Muscle layer of duodenum (tissue), 2 donors: ENCODE measurements around the gene PLA2G4D.

Experiments used
- H3K27ac ChIP-seq: one replicate; pipeline ENCODE4 v1.7.0; 2013; ENCODE audit warnings: mild to moderate bottlenecking, low read length
- H3K27me3 ChIP-seq: one replicate; pipeline ENCODE4 v1.7.0; 2013; ENCODE audit warnings: low read depth, mild to moderate bottlenecking, control low read depth, low read length
- H3K36me3 ChIP-seq, 2 donors: one replicate each; pipeline ENCODE4 v1.7.0; 2013; ENCODE audit warnings: low read length in 2 of 2, control low read depth in 1 of 2, mild to moderate bottlenecking in 1 of 2; ENCODE audit not compliant: insufficient read depth in 2 of 2, control insufficient read depth in 1 of 2
- H3K4me1 ChIP-seq, 2 donors: one replicate each; pipeline ENCODE4 v1.7.0; 2013; ENCODE audit warnings: low read length in 2 of 2, mild to moderate bottlenecking in 2 of 2, control low read depth in 1 of 2, moderate library complexity in 1 of 2; ENCODE audit not compliant: insufficient read depth in 2 of 2, control insufficient read depth in 1 of 2
- H3K4me3 ChIP-seq, 2 donors: one replicate each; pipeline ENCODE4 v1.7.0; 2013; ENCODE audit warnings: low read length in 2 of 2, low read depth in 1 of 2, mild to moderate bottlenecking in 1 of 2
- H3K9me3 ChIP-seq, 2 donors: one replicate each; pipeline ENCODE4 v1.7.0; 2013; ENCODE audit warnings: low read length in 2 of 2, control low read depth in 1 of 2, mild to moderate bottlenecking in 1 of 2; ENCODE audit not compliant: control insufficient read depth in 1 of 2
- donor health status: healthy.

Gene PLA2G4D

DNA sequence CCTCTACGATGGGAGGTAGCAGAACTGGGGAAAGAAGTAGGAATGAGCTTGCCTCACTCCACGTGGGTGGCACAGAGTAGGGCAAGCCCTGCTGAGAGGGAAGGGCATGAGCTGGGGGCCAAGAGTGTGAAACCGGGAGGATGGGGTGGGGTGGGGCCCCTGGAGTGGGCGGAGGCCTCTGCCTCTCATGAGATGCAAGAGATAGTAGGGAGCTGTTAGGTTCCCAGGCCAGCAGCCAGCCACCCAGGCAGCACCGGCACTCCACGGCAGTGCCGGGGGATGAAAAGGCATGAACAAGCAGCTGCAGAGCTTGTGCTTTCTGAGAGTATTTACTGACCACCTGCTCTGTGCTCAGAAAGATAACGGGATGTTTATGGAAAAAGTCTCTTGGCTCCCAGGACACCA lies 49.1 kb downstream of the PLA2G4D start:
- Histone ChIP-seq H3K36me3 (no peaks in the 10 kb centered on the region), H3K4me3 (no peak overlapping the region), H3K27me3 (no peaks in the 10 kb centered on the region), H3K27ac (no peak overlapping the region), H3K4me1 (no peaks in the 10 kb centered on the region), H3K9me3 (no peaks in the 10 kb centered on the region)

DNA sequence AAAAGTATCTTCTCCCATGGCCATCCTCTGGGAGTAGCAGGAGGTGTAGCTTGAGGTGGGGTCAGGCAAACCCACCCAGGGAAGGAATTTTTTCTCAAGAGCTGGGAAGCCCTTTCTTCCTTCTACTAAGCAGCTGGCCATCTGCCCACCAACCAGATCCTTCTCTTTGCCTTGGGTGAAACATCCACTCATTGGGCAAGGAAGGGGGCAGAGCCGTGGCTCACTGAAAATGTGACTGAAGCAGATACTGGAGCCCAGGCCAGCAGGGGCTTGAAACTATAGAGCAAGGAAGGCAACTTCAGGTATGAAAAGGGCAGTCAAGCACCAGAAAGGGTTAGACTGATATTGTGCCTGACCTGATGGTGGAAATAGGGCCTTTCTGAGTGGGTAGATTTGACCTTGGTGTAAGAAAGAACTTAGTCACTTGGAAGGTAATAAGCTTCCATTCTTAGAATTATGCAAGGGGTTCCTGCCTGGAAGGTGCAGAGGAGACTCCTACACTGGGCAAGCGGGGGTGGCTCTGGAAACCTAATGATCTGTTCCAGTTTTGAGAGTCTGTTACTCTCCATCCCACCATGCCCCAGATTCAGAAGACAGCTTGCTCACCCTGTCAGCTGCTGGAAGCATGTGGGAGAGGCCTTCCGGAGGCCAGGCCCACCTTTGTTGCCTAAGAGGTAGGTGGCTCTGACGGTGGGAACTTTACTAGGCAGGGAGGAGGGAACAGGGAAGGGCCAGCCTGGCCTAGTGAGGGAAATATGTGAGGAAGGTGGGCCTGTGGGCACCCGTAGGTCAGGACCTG lies 51.6 kb downstream of the PLA2G4D start:
- Histone ChIP-seq H3K4me3 (no peak overlapping the region), H3K36me3 (no peaks in the 10 kb centered on the region), H3K27ac (no peak overlapping the region)

DNA sequence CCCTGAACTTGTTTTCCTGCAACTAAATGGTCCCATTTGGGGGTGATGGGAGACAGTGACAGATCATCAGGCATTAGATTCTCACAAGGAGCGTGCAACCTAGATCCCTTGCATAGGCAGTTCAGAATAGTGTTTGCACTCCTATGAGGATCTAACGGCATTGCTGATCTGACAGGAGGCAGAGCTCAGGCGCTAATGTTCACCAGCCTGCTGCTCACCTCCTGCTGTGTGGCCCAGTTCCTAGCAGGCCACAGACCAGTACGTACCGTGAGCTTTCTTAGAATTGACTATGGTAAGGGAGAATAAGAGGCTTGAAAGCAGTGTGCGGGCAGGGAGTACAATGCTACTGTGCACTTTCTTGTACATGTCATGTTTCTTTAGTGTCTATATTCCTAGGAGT lies 56.0 kb downstream of the PLA2G4D start:
- Histone ChIP-seq H3K4me3 (no peak overlapping the region), H3K36me3 (no peaks in the 10 kb centered on the region), H3K9me3 (no peaks in the 10 kb centered on the region), H3K27me3 (no peaks in the 10 kb centered on the region), H3K4me1 (no peaks in the 10 kb centered on the region), H3K27ac (no peak overlapping the region)

More for the DNA sequence above, 51.6 kb downstream of the PLA2G4D start:
- no peaks in the 10 kb centered on the region for H3K9me3 ChIP-seq
- no peaks in the 10 kb centered on the region for H3K27me3 ChIP-seq
- no peaks in the 10 kb centered on the region for H3K4me1 ChIP-seq

DNA sequence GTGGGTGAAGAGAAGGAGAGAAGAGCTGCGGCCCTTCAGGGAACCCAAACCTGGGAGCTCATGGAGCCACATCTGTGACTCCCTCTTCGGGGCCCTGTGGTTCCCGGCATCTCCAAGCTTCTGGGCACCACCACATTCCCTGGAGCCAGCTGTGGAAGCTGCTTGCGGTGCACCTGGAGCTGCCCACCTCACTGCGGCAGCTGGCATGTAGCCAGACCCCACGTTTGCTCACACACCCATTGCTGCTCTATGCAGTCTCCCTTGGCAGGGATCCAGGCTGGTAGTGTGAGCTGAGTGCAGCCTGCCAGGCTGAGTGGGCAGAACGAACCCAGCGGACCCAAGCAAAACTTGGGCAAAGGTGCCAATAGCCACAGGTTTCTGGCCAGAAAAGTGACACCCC lies 56.7 kb downstream of the PLA2G4D start:
- Histone ChIP-seq H3K4me1 (no peaks in the 10 kb centered on the region), H3K36me3 (no peaks in the 10 kb centered on the region), H3K9me3 (no peaks in the 10 kb centered on the region), H3K27ac (no peak overlapping the region), H3K4me3 (no peak overlapping the region), H3K27me3 (no peaks in the 10 kb centered on the region)

DNA sequence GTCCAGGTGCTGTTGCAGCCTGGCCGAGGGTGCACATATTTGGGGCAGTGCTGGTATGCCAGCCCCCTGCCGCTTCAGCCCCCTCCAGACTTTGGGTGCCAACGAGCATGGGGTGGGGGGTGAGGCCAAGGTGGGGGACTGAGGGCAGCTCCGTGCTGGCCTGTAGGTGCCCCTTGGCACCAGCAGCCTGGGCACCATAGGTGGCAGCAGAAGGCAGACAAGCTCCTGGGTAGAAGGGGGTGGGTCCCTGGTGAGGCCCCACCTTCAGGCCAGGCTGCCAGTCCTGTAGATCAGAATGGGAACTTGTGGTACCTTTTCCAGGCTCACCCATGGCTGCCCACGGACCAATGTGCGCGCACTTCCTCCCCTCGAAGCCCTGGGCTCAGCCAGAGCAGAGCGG lies 57.4 kb downstream of the PLA2G4D start:
- Histone ChIP-seq H3K4me3 (no peak overlapping the region), H3K9me3 (no peaks in the 10 kb centered on the region), H3K27me3 (no peaks in the 10 kb centered on the region), H3K36me3 (no peaks in the 10 kb centered on the region), H3K27ac (no peak overlapping the region), H3K4me1 (no peaks in the 10 kb centered on the region)

- Histone ChIP-seq H3K4me3 (no peak overlapping the region), H3K27me3 (no peaks in the 10 kb centered on the region), H3K9me3 (no peaks in the 10 kb centered on the region), H3K27ac (no peak overlapping the region), H3K36me3 (no peaks in the 10 kb centered on the region), H3K4me1 (no peaks in the 10 kb centered on the region)
Measured at GRCh38 chr15:42036112-42036905, 58.1 kb downstream of the PLA2G4D start.

GRCh38 chr15:42035435-42035761 lies 59.0 kb downstream of the PLA2G4D start:
- no peaks in the 10 kb centered on the region for H3K4me1 ChIP-seq
- no peaks in the 10 kb centered on the region for H3K9me3 ChIP-seq
- no peak overlapping the region for H3K27ac ChIP-seq
- no peaks in the 10 kb centered on the region for H3K27me3 ChIP-seq
- H3K4me3 ChIP-seq: no peak overlapping the region
- H3K36me3 ChIP-seq: no peaks in the 10 kb centered on the region

- no peaks in the 10 kb centered on the region for H3K27me3 ChIP-seq
- no peaks in the 10 kb centered on the region for H3K9me3 ChIP-seq
- no peaks in the 10 kb centered on the region for H3K4me1 ChIP-seq
- no peak overlapping the region for H3K27ac ChIP-seq
- H3K36me3 ChIP-seq: no peaks in the 10 kb centered on the region
- no peak overlapping the region for H3K4me3 ChIP-seq
Measured at GRCh38 chr15:42034628-42035434, 59.5 kb downstream of the PLA2G4D start.

DNA sequence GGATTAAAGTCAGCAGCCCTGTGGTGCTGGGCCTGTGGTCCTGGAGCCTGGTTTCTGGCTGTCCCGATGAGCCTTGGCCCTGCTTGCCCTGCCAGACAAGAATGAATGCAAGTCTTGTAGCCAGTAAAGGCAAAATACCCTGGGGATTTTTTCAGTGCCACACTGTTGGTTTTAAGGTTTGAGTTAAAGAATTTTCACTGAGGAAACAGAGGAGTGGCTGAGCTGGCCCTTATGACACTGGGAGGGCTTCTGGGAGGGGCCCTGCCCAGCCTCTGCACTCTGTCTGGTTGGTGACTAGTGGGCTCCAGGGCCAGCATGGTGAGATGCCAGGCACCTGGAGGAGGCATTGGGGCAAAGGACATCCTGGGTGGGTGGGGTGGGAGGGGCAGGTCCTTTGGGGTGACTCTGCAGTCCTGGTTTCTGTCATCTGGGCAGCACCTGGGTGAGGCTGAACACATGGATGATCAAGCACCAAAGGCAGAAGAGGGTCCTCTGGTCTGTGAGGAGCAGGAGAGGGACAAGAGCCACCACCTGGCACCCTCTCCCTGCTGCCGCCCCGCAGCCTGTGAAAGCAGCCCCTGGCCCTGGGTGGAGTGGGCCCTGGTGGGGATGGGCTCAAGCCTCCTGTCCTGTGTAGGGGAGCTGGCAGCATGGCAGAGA lies 61.0 kb downstream of the PLA2G4D start:
- no peaks in the 10 kb centered on the region for H3K9me3 ChIP-seq
- H3K36me3 ChIP-seq: no peaks in the 10 kb centered on the region
- no peak overlapping the region for H3K27ac ChIP-seq
- H3K4me1 ChIP-seq: no peaks in the 10 kb centered on the region
- no peaks in the 10 kb centered on the region for H3K27me3 ChIP-seq
- H3K4me3 ChIP-seq: no peak overlapping the region

DNA sequence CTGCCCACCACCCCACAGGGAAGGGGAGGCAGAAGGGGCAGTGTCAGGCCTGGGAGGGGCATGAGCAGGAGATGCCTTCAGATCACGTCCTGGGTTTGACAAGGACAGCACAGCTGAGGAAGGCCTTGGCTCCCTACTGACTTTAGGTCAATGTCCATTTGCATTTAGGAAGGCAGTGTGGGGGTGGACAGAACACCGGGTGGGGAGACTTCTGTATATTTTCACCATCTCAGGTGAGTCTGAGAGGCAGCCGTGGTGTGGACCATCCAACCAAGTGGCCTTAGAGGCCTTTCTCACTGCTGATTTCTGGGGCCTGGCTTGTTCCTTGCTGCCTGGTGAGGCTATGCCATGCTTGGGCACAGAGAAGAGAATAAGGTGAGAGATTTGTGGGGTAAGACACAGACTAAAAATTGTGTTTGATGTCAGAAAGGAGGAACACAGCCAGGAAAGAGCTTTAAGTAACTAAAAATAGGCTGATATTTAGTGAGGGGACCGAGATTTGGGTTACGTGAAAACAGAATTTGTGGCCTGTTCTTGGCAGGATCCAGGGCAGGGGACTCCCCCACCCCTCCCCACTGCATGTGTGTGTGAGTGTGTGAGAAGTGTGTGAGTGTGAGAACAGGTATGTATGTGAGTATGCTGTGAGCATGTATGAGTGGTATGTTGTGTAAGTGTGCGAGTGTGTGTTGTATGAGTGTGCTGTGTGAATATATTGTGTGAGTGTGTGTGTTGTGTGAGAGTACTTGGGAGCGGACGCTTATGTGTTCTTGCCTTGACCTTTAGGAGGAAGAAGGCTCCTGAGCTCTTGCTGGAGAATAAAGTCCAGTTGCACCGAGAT lies 61.8 kb downstream of the PLA2G4D start:
- H3K9me3 ChIP-seq: no peaks in the 10 kb centered on the region
- no peak overlapping the region for H3K4me3 ChIP-seq
- H3K27me3 ChIP-seq: no peaks in the 10 kb centered on the region
- H3K4me1 ChIP-seq: no peaks in the 10 kb centered on the region
- no peaks in the 10 kb centered on the region for H3K36me3 ChIP-seq
- no peak overlapping the region for H3K27ac ChIP-seq
